GM18867 (cell line): ENCODE measurements around the gene TPM1.

Experiments used
- ATAC-seq: cut with Tn5 transposase; IDR thresholded peaks from one replicate; pipeline ENCODE4 v1.9.1; 2021; ENCODE audit warnings: mild to moderate bottlenecking, moderate library complexity; ENCODE audit not compliant: unreplicated experiment

Gene TPM1

GRCh38 chr15:63040954-63041353 lies 1.6 kb upstream of the TPM1 start:
- no peak for ATAC-seq

GRCh38 chr15:63041402-63041973 lies 1.1 kb upstream of the TPM1 start:
- ATAC-seq: no peak

- ATAC-seq: no peak
Observed at GRCh38 chr15:63042877-63043334, 359 bp downstream of the TPM1 start.

- no peak for ATAC-seq
Observed at GRCh38 chr15:63043335-63044076, 959 bp downstream of the TPM1 start.

- ATAC-seq: no peak
Observed at GRCh38 chr15:63044077-63044644, 1.6 kb downstream of the TPM1 start.

- no peak for ATAC-seq
Observed at GRCh38 chr15:63044645-63045464, 2.3 kb downstream of the TPM1 start.

- no peak for ATAC-seq
Observed at GRCh38 chr15:63045465-63045840, 2.9 kb downstream of the TPM1 start.

GRCh38 chr15:63045879-63046278 lies 3.3 kb downstream of the TPM1 start:
- no peak for ATAC-seq

GRCh38 chr15:63046917-63047760 lies 4.6 kb downstream of the TPM1 start:
- ATAC-seq: no peak

- ATAC-seq: no peak
Observed at GRCh38 chr15:63047792-63048114, 5.2 kb downstream of the TPM1 start.

GRCh38 chr15:63048115-63048775 lies 5.7 kb downstream of the TPM1 start:
- ATAC-seq: peak; percentile 88

GRCh38 chr15:63048776-63049665 lies 6.5 kb downstream of the TPM1 start:
- ATAC-seq: peak; percentile 30

GRCh38 chr15:63049783-63050371 lies 7.3 kb downstream of the TPM1 start:
- no peak for ATAC-seq

GRCh38 chr15:63050731-63051155 lies 8.2 kb downstream of the TPM1 start:
- no peak for ATAC-seq

GRCh38 chr15:63051156-63052066 lies 8.9 kb downstream of the TPM1 start:
- ATAC-seq: no peak

- ATAC-seq: no peak
Observed at GRCh38 chr15:63052077-63052841, 9.7 kb downstream of the TPM1 start.
